BJ (cell line): ENCODE results near the gene OTX1. TPM values are rescaled to one million over a fixed set of nuclear protein-coding genes. Genes with fewer than 3 reads are reported as not detected.

Source experiments
- CTCF ChIA-PET: fragments of 350-600 bp; formaldehyde crosslinking; extraction: SDS; loops from one replicate; lab custom pipeline; 2021; ENCODE audit warnings: antibody characterized with exemption, inconsistent platforms; lab: Yijun Ruan, JAX
- POLR2A ChIA-PET: fragments of 300-600 bp; sonication (Branson Sonifier 250); formaldehyde crosslinking; extraction: SDS; loops from one replicate; lab custom pipeline; 2021; ENCODE audit warnings: antibody characterized with exemption; lab: Charles Lee
- DNase-seq: peaks from one replicate; pipeline ENCODE4 v3.0.0-alpha.2; 2011; ENCODE audit warnings: low read depth
- H3K27me3 ChIP-seq: 2 replicates; pipeline ENCODE4 v1.6.0; 2011; ENCODE audit warnings: low read length; ENCODE audit not compliant: control insufficient read depth, insufficient read depth
- H3K36me3 ChIP-seq: 2 replicates; pipeline ENCODE4 v1.5.1; 2011; ENCODE audit warnings: low read length; ENCODE audit not compliant: control insufficient read depth, insufficient read depth
- H3K4me3 ChIP-seq: 2 replicates; pipeline ENCODE4 v1.5.1; 2011; ENCODE audit warnings: low read depth, mild to moderate bottlenecking, control low read depth, low read length
- polyA plus RNA-seq: library from polyadenylated mRNA; depleted of rRNA; stranded (reverse); fragments of >200 nt; gene quantifications from 2 replicates; pipeline ENCODE4 v1.2.3, GENCODE V29; 2011
- TF ChIP-seq, protein P1 (sequence below): IDR thresholded peaks from 2 replicates; pipeline ENCODE4 v1.5.1; 2011; ENCODE audit warnings: low read depth, mild to moderate bottlenecking, control low read depth, inconsistent platforms, low read length, moderate library complexity; ENCODE audit not compliant: insufficient read depth

Gene OTX1
- polyA plus RNA-seq, 1 experiment = not detected

DNA sequence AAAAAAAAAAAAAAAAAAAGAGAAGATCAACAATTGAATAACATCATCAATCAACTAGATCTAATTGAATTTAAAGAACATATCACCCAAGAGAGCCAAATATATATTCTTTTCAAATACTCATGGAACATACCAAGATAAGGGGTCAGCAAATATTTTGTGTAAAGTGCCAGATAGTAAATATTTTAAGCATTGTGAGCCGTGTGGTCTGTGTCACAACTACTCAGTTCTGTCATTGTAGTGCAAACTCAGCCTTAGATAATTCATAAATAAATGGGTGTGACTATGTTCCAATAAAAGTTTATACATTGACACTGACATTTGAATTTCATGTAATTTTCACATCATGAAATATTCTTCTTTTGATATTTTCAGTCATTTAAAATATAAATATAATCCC lies 45.9 kb downstream of the OTX1 start:
- H3K36me3 ChIP-seq = no peaks in the 10 kb centered on the region
- no peak for DNase-seq
- TF ChIP-seq, protein P1, sequence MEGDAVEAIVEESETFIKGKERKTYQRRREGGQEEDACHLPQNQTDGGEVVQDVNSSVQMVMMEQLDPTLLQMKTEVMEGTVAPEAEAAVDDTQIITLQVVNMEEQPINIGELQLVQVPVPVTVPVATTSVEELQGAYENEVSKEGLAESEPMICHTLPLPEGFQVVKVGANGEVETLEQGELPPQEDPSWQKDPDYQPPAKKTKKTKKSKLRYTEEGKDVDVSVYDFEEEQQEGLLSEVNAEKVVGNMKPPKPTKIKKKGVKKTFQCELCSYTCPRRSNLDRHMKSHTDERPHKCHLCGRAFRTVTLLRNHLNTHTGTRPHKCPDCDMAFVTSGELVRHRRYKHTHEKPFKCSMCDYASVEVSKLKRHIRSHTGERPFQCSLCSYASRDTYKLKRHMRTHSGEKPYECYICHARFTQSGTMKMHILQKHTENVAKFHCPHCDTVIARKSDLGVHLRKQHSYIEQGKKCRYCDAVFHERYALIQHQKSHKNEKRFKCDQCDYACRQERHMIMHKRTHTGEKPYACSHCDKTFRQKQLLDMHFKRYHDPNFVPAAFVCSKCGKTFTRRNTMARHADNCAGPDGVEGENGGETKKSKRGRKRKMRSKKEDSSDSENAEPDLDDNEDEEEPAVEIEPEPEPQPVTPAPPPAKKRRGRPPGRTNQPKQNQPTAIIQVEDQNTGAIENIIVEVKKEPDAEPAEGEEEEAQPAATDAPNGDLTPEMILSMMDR = no peak
- ChIA-PET CTCF (no interaction called here), POLR2A (no interaction called here)
- no peak overlapping the region for H3K4me3 ChIP-seq
- no peaks in the 10 kb centered on the region for H3K27me3 ChIP-seq

DNA sequence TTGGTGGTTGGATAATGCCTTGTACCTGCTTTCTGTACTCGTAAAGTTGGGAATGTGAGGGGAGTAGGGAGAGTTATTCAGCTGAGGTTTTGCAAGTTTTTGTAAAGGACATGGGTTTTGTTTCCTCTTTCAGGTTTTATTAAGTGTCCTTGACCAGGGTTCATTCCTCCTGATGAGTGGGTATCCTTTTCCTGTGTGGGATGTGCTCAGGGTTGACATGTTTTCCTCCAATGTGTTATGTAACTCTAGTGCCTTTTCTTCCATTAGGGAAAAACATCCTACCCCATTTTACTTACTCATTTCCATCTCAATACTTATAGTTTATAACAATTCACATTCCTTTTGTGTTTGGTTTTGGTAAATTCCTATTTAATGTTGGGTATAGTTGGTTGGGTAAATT lies 48.4 kb downstream of the OTX1 start:
- H3K36me3 ChIP-seq = no peaks in the 10 kb centered on the region
- CTCF ChIA-PET = no interaction called here
- TF ChIP-seq, protein P1 = no peak
- no peak overlapping the region for H3K4me3 ChIP-seq
- no peak for DNase-seq
- POLR2A ChIA-PET = no interaction called here
- no peaks in the 10 kb centered on the region for H3K27me3 ChIP-seq

DNA sequence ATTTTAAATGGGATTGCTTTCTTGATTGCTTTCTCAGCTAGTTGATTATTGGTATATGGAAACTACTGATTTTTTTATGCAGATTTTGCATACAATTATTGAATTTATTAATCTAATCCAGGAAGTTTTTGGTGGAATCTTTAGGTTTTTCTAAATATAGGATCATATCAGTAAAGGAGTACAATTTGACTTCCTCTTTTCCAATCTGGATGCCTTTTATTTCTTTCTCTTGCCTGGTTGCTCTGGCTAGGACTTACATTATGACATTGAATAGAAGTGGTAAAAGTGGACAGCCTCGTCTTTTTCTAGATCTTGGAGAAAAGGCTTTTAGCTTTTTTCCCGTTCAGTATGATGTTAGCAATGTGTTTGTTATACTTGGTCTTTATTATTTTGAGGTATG lies 51.3 kb downstream of the OTX1 start:
- DNase-seq = no peak
- POLR2A ChIA-PET = no interaction called here

GRCh38 chr2:63104482-63104881 lies 53.9 kb downstream of the OTX1 start:
- H3K4me3 ChIP-seq = no peak overlapping the region
- CTCF ChIA-PET = no interaction called here
- no peak for DNase-seq
- POLR2A ChIA-PET = no interaction called here
- no peaks in the 10 kb centered on the region for H3K36me3 ChIP-seq
- TF ChIP-seq, protein P1 = no peak
- H3K27me3 ChIP-seq = 0 out of 2 replicates have a peak, but pooled peaks cover 2% of the 10 kb centered on the region

More for the DNA sequence above, 51.3 kb downstream of the OTX1 start:
- TF ChIP-seq, protein P1 = no peak
- CTCF ChIA-PET = no interaction called here
- H3K27me3 ChIP-seq = 0 out of 2 replicates have a peak, but pooled peaks cover 2% of the 10 kb centered on the region
- no peak overlapping the region for H3K4me3 ChIP-seq
- no peaks in the 10 kb centered on the region for H3K36me3 ChIP-seq
